ENCODE data around the gene XRN1. TPM values are rescaled to one million over a fixed set of nuclear protein-coding genes. Genes with fewer than 3 reads are reported as not detected.

Gene XRN1
- total and polyA plus RNA-seq, 2 of the 8 experiments (the other 6 are each of a cell fraction or from before 2014, with no cell fraction given) = 1.9 to 17.2 TPM

GRCh38 chr3:142447301-142447851, 461 bp downstream of the XRN1 start:
- H3K27me3 ChIP-seq (replicated peaks in 1 of 4; ENCODE audit: control insufficient read depth in 3 of 4, extremely low read depth in 1 of 4, insufficient read depth in 3 of 4, low read length in 3 of 4) = no peaks in the 10 kb centered on the region
- H2BK5ac ChIP-seq (ENCODE audit: low read depth, low read length) = peak overlapping the region; percentile 93; the same call in 1 of the 2 replicates
- 1% methylated on average over 35 of the region's 35 CpGs; no CpG with 5 or more reads in 1 of the 2 experiments for WGBS, 2 experiments (ENCODE audit: extremely low coverage in 1 of 2, insufficient coverage in 1 of 2, insufficient read length in 1 of 2, insufficient replicate concordance in 2 of 2, low coverage in 1 of 2, low lambda C conversion rate in 2 of 2, missing lambda C conversion rate in 1 of 2)
- 0 out of 4 replicates have a peak, but pooled peaks cover 0 to 2% of the 10 kb centered on the region in 2 experiments for H3K9me3 ChIP-seq (ENCODE audit: insufficient read depth in 2 of 2, low read depth in 1 of 2, low read length in 1 of 2)
- DNase-seq (ENCODE audit: low read depth in 1 of 2, low spot score in 2 of 2) (no peak), FAIRE-seq (no peak)
- H3K56ac ChIP-seq (replicated peaks; ENCODE audit: insufficient read length, low read depth, low read length) = no peak overlapping the region
- TF ChIP-seq NRF1 (IDR thresholded peaks at IDR 0.05; ENCODE audit: low read depth, low read length) (no peak), GABPA (IDR thresholded peaks at IDR 0.05; ENCODE audit: borderline replicate concordance, insufficient read depth, low read length) (no peak), SAP30 (IDR thresholded peaks at IDR 0.05; ENCODE audit: insufficient read depth, insufficient replicate concordance, low read length) (peak; percentile 97), BACH1 (IDR thresholded peaks at IDR 0.05; ENCODE audit: low read length) (no peak), SP4 (IDR thresholded peaks at IDR 0.05; ENCODE audit: low read length) (no peak), MAFK (IDR thresholded peaks at IDR 0.05; ENCODE audit: low read depth, low read length) (no peak), SIN3A (conservative IDR thresholded peaks at IDR 0.05 in 1 of 2, IDR thresholded peaks at IDR 0.05 in 1 of 2; ENCODE audit: low read depth in 1 of 2, low read length in 2 of 2) (peak in 1 of 2 experiments; percentile 47; a peak in 1 of 4 replicates), CBX5 (IDR thresholded peaks at IDR 0.05; ENCODE audit: low read depth, low read length) (no peak)
- H2BK120ac ChIP-seq (replicated peaks; ENCODE audit: low read depth, low read length) = no peak overlapping the region
- ChIA-PET POLR2A (ENCODE audit: partially characterized antibody) (interaction anchor here (0.6 to 1.8 kb wide), 5 partner anchors 13 to 406 kb away, joined by 3 to 5 read pairs (median 4); partner anchors contain the start of gene ATR), CTCF (ENCODE audit: partially characterized antibody) (no interaction called here)
- H3K14ac ChIP-seq (ENCODE audit: insufficient read length) = no peak overlapping the region
- H2BK15ac ChIP-seq (ENCODE audit: low read length) = no peak overlapping the region
- no peak overlapping the region for H3K23ac ChIP-seq (ENCODE audit: insufficient read length)
- no peaks in the 10 kb centered on the region for H3K4me1 ChIP-seq (replicated peaks in 1 of 4; ENCODE audit: control insufficient read depth in 3 of 4, insufficient read depth in 4 of 4, low read length in 3 of 4)
- peak overlapping the region; percentile 88 for H3K27ac ChIP-seq (ENCODE audit: low read depth, low read length)
- H3K4ac ChIP-seq (replicated peaks; ENCODE audit: insufficient read length, low read depth, low read length) = no peak overlapping the region
- peak overlapping the region; percentile 89; the same call in 1 of the 2 replicates for H3K18ac ChIP-seq (ENCODE audit: extremely low read depth, low read length)
- H2AK5ac ChIP-seq (ENCODE audit: low read depth, low read length) = no peak overlapping the region
- H4K5ac ChIP-seq (ENCODE audit: insufficient read length, low read depth, low read length) = peak overlapping the region; percentile 58
- 0 out of 2 replicates have a peak overlapping the region, but pooled peaks have one; percentile 50 for H2BK12ac ChIP-seq (ENCODE audit: low read depth, low read length)
- H4K91ac ChIP-seq (replicated peaks; ENCODE audit: insufficient read length, low read length) = no peak overlapping the region
- peaks cover 2% of the 10 kb centered on the region for H3K23me2 ChIP-seq (ENCODE audit: low read depth, low read length)
- H2AFZ ChIP-seq (ENCODE audit: low read length) = peak overlapping the region; percentile 89
- H3K4me2 ChIP-seq (ENCODE audit: insufficient read depth in 1 of 2, low read depth in 2 of 2, low read length in 2 of 2) = peak overlapping the region; percentile 65 to 70
- no peak overlapping the region for H2BK20ac ChIP-seq (ENCODE audit: low read length)
- H4K8ac ChIP-seq (ENCODE audit: extremely low read depth, insufficient read depth, low read length) = peak overlapping the region; percentile 99
- no peaks in the 10 kb centered on the region for H3K36me3 ChIP-seq (ENCODE audit: control insufficient read depth in 2 of 4, insufficient read depth in 4 of 4, low read length in 3 of 4)
- H4K20me1 ChIP-seq (replicated peaks in 1 of 2; ENCODE audit: control insufficient read depth in 1 of 2, insufficient read depth in 2 of 2, low read length in 2 of 2) = no peaks in the 10 kb centered on the region
- H3K9ac ChIP-seq (replicated peaks in 1 of 4; ENCODE audit: extremely low read depth in 1 of 4, low read depth in 3 of 4, low read length in 3 of 4) = peak overlapping the region; percentile 83 to 99 (median 87)
- peaks cover 0 to 47% of the 10 kb centered on the region in 2 experiments; a peak in 2 of 4 replicates for H3K79me2 ChIP-seq (ENCODE audit: control insufficient read depth in 1 of 2, insufficient read depth in 2 of 2, low read length in 2 of 2)
- peak overlapping the region; percentile 97 to 100 (median 98) for H3K4me3 ChIP-seq (ENCODE audit: extremely low read depth in 1 of 4, insufficient read depth in 2 of 4, low read depth in 3 of 4, low read length in 4 of 4)
- H3K79me1 ChIP-seq (ENCODE audit: low read depth, low read length) = peaks cover 2% of the 10 kb centered on the region; the same call in 1 of the 2 replicates
